HG03439 (cell line): ENCODE data around the gene USP53.
"Not testable (repeated sequence)": the region's sequence is repeated elsewhere in the genome, so short reads cannot be mapped to it uniquely, and the experiment has no call there.

Experiments used
- ATAC-seq: cut with Tn5 transposase; IDR thresholded peaks from one replicate; pipeline ENCODE4 v1.9.1; 2021; ENCODE audit warnings: mild to moderate bottlenecking, moderate library complexity; ENCODE audit not compliant: unreplicated experiment

Gene USP53

DNA sequence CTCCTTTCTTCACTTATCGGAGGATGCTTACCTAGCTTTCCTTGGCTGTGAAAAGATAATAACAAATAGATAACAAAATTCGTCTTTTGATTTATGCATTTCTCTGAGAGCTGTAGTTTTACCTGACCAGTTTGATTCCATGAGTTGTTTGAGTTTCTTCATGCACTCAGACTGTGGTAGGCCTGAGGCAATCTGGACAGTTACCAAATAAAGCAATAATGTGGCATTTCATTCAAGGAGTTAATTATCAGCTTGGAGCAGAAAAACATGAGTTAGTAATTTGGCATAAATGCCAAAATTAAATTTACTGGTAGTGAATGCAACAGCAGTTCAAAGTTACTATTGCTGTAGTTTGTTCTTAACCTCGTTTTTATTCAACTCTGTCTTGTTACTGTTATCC, 56.0 kb downstream of the USP53 start:
- no peak for ATAC-seq

GRCh38 chr4:119271361-119272085, 59.0 kb downstream of the USP53 start:
- ATAC-seq, result no peak

DNA sequence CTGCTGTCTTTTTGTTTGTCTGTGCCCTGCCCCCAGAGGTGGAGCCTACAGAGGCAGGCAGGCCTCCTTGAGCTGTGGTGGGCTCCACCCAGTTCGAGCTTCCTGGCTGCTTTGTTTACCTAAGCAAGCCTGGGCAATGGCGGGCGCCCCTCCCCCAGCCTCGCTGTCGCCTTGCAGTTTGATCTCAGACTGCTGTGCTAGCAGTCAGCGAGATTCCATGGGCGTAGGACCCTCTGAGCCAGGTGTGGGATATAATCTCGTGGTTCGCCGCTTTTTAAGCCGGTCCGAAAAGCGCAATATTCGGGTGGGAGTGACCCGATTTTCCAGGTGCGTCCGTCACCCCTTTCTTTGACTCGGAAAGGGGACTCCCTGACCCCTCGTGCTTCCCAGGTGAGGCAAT, 67.0 kb downstream of the USP53 start:
- ATAC-seq, result not testable (repeated sequence)

DNA sequence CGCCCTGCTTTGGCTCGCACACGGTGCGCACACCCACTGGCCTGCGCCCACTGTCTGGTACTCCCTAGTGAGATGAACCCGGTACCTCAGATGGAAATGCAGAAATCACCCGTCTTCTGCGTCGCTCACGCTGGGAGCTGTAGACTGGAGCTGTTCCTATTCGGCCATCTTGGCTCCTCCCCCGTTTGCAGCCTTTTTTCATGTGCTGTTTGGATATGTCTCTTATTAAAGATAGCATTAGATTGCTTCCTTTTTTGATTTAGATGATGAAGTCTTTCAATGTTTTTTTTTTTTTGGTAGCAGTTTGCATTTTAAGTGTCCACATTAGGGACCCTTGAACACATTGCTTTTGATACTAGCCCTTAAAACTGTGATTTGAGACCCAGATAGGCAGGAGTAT, 67.4 kb downstream of the USP53 start:
- ATAC-seq, result not testable (repeated sequence)

DNA sequence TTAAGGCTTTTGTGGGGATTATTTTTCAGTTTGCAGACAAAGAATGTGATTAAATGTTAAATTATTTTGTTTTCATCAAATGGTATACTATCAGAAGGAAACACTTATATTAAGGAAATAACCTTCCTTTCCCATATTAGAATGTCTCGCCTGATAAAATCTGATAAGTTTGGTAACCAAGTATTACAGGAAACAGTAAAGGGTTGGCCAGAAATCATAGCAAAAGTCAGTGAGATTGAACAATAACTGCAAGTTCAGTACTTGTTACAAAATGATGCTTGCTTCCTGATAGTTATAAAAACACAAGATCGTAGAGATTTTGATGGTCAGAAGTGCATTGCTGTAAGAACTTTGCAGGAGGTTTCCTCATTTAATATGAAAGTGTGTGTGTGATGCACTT, 68.9 kb downstream of the USP53 start:
- no peak for ATAC-seq

DNA sequence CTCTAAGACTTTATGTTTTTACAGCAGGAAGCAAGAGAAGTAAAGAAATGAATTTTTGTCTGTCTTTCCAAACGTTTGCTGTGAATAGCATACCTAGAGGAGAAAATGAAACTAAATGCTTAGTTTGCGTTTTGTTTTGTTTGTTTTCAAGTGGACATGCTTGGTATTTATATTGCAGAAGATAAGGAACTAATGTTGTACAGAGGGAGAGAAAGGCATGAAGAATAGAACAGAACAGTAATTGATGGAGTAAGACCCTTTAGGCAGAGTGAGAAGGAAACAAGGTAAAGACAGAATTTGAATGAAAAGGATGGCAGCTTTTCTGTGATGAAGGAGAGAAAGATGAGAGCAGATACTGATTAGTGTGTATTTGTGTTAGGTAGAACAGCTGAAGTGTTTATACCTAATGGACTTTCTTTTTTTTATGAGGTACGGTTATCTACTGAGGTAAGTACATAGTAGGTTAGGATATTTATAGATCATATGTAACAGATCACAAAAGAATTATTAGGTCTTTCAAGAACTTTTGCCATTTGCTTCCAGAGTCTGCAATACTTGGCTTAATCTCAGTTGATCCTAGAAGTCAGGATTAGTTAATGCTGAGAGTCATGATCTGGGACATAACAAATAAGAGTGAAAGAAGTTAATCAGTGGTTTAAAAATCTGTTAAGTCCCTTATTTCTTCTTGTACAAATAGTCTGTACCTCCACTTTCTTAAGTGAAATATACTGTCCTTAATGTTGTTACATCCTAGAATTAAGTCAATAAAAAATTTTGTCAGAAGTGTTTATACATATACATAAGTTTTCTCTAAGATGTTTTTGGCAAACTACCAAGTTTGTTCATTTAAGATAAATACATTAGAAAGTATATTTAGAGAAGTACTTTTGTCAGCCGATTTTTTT, 72.6 kb downstream of the USP53 start:
- ATAC-seq, result peak; percentile 59

DNA sequence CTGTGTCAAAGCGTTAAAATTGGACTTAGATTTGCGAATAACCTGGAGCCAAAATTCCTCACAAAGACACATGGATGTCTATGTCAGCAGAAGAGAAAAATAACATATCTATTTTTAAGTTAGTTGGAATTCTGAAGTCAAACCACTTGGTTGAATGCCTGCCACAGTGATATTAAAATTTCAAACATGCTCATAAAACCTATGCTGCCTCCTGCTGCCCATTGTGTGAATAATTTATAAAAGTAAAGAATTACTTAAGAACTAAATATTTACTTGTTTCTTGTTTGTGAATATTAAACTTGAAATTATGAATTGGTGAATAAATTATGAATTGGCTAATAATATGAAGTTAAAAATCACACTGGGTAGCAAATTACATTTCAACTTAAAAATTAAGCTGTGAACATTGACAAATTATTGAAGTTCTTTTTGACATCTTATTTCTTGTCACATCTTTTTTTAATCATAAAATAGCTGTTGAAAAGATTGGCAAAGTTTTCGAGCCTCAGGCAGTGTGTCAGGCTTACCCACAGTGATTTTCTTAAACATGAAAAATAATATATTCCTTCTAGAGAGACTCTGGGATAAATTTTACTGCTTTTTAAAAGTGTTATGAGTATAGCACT, 74.0 kb downstream of the USP53 start:
- no peak for ATAC-seq

DNA sequence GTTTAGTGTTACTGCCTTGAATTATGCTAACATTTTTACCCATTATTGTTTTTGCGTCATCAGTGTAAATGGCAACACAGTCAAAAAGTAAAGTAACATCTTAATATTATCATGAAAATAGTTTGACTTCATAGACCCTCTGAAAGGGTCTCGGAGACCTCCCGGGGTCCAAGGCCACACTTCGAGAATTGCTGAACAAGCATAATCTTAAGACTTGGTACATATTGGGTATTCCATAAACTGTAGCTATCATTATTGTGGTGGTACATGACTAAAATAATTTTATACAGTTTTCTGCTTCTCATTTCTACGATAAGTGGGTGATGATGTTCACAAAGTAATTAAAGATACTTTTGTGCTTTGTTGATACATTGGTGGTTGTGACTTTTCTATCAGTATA, 76.8 kb downstream of the USP53 start:
- no peak for ATAC-seq

GRCh38 chr4:119290598-119290997, 78.1 kb downstream of the USP53 start:
- ATAC-seq, result no peak

GRCh38 chr4:119296356-119296755, 83.8 kb downstream of the USP53 start:
- no peak for ATAC-seq

DNA sequence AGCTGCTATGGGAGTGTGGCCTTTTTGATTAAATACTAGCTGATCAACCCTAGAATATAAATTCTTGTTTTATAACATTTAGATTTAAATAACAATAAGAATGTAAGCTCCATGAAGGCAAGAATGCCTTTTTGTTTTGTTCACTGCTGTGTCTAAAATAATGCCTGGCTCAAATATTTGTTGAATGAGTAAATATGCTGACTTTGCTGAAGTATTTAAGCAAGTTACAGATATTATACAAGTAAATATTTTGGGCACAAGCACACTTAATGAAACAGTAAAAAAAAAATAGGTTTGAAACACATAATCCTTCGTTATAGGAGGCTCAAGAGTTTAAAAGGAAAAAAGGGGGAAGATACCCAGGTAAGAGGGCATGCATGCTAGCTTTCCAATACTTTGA, 85.3 kb downstream of the USP53 start:
- no peak for ATAC-seq

- ATAC-seq, result no peak
These were observed 86.8 kb downstream of the USP53 start for GRCh38 chr4:119299260-119299671.

GRCh38 chr4:119299741-119300100, 87.2 kb downstream of the USP53 start:
- peak; percentile 54 for ATAC-seq

DNA sequence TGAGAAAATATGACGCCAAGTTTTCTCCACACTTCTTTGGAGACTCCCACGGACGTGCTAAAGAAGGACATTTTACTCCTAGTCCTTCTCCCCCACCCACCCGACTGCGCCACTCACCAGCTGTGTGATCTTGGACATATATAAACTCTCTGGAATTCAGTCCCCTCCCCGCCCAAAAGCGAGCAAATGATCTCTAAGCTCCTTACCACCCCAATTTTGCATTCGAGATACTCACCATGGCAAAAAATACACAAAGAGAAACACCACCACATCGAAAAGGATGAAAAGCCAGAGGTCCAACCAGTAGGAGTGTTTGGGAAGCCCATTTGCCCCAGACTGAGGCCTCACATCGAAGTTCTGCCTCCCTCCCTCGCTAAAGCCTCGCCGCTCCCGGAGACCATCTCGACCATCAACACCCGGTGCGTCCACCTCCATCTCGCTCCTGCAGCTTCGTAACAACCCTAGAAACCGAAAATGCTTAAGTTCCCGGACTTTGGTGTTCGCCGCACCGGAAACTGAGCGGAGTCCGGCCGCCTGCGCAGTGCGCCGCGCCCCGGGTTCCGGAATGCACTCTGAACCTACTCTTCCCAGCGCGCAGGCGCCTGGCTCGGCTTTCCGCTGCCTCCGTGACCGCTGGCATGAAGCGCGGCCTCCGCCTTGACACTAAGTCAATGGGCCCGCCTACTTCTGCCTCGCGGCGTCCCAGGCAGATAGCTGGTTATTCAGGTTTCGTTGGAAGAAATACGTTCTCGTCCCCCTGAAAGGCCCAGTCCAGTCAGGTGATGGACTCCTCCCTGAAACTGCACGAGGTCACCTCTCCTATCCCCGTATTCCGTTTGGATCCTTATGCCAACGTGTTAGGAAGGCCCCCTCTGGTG, 87.8 kb downstream of the USP53 start:
- ATAC-seq, result peak; percentile 99

DNA sequence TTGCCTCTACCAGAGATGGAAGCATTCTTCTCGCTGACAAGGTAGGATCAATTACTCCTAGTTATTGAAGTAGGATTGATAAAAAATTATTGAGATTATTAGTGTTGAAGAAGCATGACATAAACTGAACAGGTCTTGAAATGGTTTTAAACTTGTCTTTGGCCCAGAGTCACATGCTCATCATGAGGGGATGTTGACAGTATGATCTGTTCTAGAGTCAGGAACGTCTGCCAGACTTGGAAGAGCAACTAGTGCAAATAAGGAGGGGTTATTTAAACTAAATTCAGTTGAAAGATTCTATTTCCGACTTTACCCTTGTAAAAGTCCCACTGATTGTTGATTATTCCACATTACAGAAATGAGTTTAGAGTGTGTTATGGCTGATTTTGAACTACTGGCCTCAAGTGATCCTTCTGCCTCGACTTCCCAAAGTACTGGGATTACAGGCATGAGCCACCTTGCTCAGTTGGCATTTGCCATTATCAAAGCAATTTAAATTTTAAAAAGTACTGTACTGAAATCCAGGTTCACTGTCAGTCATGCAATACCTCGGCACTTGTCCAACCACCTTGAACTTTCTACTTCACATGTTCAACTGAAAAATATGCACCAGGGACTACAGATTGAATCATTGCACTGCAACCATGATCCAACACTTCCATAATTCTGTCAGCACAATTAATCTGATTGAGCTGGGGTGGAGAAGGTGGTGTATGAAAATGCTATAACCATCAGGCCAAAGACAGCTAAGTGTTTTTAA, 89.7 kb downstream of the USP53 start:
- ATAC-seq, result no peak

DNA sequence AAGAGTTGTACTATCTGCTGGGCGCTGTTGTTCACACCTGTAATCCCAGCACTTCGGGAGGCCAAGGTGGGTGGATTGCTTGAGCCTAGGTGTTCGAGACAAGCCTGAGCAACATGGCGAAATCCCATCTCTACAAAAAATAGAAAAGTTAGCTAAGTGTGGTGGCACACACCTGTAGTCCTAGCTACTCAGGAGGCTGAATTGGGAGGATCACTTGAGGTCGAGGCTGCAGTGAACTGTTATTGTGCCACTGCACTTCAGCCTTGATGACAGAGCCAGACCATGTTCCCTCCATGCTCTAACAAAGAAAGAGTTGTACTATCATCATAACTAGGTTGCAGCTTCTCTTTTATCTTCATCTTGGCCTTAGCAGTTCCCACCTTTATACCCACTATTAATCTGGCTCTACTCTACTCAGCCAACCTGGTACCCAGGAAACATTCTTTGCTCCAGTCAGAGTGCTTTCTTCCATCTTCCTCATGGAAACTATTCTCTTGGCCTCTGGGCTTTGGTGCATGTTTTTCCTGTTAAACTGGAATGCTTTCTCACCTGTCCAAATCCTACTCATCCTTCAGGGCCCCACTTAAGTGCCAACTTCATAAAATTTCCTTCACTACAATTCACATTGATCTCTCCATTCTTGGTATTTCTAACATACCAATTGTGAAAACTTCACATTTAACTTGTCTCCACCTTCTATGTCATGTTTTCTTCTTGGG, 91.2 kb downstream of the USP53 start:
- no peak for ATAC-seq

DNA sequence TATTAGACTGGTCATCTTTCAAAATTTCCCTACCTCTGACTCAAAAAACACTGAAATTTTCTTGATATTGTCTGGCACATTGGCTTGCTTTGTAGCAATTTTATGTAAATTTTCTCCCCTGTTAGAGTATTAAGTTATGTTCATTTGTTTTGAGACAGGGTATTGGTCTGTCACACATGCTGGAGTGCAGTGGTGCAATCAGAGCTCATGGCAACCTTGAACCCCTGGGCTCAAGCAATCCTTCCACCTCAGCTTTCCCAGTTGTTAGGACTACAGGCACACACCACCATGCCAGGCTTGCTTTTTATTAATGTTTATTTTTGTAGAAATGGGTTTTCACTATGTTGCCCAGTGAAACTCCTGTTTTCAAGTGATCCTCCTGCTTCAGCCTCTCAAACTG, 91.9 kb downstream of the USP53 start:
- no peak for ATAC-seq

- ATAC-seq, result no peak
These were observed 95.1 kb downstream of the USP53 start for GRCh38 chr4:119307606-119308005.

DNA sequence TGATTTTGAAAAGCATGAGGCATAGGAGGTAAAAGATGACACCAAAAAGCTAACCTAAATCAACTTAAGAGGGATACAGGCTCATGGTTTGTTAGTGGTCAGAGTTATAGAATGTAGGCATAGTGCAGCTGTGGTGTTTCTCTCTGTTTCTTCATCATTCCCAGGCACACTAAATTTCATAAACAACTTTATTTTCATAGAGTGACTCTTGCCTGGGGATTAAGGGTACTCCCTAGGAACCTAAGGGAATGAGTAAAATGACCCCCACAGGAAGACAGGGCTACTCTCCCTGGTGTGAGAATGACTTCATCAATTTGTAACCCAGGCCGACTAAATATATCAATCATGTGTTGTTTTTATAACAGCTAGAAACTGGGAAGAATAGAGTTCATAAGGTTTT, 98.3 kb downstream of the USP53 start:
- ATAC-seq, result no peak
